ENCODE measurements around the gene ARL4C.

GRCh38 chr2:234468503-234468902 is 28.4 kb downstream of the ARL4C start:
- TF ChIP-seq POLR2A (IDR thresholded peaks at IDR 0.05; ENCODE audit: low read depth, low read length) = no peak
- no peak for TF ChIP-seq SPI1 (IDR thresholded peaks at IDR 0.05; ENCODE audit: low read depth, low read length)
- no peak for TF ChIP-seq POLR2AphosphoS5 (IDR thresholded peaks at IDR 0.05; ENCODE audit: low read depth, low read length)
- no peak for TF ChIP-seq TAF1 (IDR thresholded peaks at IDR 0.05; ENCODE audit: low read depth, low read length)
- TF ChIP-seq POU2F2 (IDR thresholded peaks at IDR 0.05; ENCODE audit: low read depth, low read length) = no peak
- no peak for TF ChIP-seq PAX5 (IDR thresholded peaks at IDR 0.05; ENCODE audit: insufficient read depth, low read length, severe bottlenecking)
